ENCODE results near the gene PDCD1.
"Not testable (repeated sequence)": the region's sequence is repeated elsewhere in the genome, so short reads cannot be mapped to it uniquely, and the experiment has no call there.

The PDCD1 gene

DNA sequence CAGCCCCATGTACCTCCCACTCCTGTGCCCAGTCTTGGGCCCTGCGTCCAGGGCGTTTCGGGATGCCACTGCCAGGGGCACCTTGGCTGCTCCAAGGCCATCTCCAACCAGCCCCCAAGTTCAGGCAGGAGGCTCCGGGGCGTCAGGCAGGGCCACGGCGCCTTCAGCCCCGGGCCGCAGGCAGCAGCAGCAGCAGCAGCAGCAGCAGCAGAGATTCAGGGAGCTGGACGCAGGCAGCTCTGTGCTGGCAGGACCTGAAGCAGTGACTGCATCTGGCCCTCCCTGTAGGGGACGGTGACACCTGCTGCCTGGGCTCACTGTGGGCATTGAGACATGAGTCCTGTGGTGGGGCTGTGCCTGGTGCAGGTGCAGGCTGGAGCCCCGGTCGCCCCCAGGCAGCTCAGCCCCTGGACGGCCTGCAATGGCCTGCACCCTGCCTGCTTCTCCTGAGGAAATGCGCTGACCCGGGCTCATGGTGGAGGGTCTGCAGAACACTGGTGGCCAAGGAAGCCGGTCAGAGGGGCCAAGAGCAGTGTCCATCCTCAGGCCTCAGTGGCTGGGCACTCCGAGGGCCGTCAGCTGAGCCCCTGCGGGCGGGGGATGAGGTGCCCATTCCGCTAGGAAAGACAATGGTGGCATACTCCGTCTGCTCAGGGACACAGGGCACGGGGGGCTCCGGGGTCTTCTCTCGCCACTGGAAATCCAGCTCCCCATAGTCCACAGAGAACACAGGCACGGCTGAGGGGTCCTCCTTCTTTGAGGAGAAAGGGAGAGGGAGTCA, 8.0 kb downstream of the PDCD1 start:
- no peak for DNase-seq

DNA sequence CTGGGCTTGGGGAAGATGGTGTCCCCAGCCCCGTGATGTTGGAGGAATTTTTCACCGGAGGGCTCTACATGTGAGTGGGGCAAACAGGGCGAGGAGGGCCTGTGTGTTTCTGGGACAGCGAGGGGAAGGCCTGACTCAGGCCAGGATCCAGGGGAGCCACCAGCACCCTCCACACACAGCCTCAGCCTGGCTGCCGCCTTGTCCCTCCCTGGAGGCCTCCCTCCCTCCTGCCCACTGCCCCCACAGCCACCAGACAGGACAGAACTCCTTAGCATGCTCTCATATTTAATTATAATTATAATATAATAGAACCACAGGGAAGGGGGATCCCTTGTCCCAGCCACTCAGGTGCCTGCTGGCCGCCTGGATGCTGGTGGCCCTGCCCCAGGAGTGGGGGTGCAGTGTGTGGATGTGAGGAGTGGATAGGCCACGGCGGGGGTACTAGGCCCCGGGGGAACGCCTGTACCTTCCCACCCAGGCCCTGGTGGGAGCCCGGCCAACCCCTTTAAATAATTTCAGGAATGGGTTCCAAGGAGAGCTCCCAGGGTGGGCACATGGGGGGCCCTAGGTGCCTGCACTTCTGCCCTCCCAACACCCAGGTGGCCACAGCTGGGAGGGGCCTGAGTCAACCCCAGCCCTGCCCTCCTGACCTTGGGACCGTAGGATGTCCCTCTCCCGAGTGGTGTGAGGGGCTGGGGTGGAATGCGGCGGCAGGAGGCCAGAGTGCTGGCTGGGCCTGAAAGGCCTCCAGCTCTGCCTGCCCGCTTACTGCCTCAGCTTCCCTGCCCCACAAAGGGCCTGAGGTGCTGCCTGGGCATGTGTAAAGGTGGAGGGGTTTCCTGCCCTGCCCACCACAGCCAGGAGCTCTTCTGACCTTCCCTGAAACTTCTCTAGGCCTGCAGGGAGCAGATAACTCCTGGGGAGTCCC, 8.8 kb downstream of the PDCD1 start:
- no peak for DNase-seq

DNA sequence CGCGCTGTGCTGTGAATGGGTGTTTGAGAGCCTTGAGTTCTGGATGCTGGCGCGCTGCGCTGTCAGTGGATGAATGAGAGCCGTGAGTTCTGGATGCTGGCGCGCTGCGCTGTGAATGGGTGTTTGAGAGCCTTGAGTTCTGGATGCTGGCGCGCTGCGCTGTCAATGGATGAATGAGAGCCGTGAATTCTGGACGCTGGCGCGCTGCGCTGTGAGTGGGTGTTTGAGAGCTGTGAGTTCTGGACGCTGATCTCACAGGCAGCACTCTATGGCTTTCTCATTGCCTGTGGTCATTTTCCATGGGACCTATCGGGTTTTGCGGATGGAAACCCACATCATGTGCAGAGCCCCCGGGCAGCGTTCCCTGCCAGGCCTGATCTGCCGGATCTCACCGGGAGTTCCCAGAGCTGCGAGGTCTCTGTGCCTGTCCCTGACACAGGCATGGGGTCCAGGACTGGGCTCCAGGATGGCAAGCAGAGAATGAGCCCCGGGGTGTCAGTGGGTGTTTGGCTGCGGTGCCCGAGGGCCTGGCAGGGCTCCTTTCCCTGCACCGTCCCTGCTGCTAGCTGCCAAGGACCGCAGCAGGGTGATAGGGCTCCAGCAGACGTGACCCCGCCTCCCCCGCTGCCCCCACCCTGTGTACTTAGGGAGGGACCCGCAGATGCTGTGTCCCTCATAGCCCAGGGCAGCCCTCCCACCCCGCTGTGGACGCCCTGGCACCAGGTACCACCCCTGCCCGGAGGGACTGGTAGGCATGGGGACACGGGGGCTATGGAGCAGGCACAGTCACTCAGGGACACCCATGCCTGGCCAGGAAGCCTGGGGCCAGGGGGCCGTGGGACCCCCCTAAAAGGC, 9.7 kb downstream of the PDCD1 start:
- no peak for DNase-seq

DNA sequence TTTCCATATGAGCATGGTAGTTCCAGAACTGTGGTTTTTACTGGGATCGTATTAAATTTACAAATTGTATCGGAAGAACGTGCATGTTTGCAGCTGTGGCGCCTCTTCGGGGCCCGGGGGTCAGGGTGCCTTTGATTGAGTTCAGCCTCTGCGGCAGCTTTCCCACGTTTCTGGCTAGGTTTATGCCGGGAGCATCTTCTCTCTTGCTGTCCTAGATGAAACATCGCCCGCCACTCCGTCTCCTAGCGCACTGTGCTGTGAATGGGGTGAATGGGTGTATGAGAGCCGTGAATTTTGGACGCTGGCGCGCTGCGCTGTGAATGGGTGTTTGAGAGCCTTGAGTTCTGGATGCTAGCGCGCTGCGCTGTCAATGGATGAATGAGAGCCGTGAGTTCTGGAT, 12.3 kb downstream of the PDCD1 start:
- DNase-seq: no peak

DNA sequence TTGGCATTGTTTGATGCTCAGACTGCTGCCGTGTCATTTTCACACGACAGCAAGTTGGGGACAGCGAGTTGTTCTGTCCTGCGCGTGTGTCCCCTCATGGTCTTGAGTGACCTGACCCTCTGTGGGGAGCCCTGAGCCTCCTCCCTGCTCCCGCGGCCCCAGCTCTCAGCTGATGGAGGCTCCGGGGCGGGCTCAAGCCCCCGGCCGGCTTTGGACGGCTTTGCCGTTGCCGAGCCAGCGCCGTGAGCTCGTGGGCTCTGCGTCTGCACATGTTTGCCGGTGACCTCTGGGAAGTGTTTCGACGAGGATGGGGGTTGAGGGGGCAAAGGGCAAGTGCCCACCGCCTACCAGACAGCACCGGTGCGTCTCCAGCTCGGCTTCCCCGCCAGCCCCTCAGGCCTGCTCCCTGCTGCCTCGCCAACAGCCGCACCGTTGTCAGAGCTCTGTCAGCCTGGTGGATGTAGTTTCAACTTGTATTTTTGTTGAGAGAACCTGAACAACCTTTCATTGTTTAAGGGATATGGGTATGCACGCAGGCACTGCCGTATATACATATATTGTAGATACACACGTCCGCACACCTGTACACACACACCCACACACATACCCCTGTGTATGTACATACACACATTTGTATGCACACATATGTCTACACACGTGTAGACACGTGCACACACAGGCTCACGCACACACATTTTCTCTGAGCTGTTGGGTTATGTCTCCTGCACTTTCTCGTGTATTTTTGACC, 13.7 kb downstream of the PDCD1 start:
- DNase-seq: no peak

DNA sequence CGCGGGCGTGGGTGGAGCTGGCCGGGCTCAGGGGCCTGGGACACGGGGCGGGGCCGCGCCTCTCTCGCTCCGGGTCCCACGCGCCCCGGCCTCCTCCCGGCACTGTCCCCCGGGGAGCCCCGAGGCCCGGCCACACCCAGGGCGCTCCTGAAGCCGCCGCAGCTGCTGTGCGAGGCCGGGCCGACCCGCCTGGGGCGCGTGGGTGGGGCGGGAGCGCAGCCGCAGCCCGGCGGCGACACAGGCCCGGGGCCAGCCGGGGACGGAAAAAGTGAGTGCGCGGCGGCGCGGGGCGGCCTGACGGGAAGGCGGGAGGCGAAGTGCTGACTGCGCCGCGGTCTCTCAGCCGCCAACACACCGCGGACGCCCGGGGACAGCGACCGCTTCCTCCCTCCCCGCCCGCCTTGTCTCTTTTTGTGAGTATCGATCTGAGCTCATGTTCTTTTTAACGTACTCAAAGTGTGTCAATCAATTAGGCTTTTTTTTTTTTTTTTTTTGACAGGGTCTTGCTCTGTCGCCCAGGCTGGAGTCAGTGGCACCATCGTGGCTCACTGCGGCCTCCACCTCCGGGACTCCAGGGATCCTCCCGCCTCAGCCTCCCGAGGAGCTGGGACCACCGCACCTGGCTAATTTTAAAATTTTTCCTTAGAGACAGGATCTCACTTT, 14.5 kb downstream of the PDCD1 start:
- peak; percentile 41 to 84 (median 67) for DNase-seq

DNA sequence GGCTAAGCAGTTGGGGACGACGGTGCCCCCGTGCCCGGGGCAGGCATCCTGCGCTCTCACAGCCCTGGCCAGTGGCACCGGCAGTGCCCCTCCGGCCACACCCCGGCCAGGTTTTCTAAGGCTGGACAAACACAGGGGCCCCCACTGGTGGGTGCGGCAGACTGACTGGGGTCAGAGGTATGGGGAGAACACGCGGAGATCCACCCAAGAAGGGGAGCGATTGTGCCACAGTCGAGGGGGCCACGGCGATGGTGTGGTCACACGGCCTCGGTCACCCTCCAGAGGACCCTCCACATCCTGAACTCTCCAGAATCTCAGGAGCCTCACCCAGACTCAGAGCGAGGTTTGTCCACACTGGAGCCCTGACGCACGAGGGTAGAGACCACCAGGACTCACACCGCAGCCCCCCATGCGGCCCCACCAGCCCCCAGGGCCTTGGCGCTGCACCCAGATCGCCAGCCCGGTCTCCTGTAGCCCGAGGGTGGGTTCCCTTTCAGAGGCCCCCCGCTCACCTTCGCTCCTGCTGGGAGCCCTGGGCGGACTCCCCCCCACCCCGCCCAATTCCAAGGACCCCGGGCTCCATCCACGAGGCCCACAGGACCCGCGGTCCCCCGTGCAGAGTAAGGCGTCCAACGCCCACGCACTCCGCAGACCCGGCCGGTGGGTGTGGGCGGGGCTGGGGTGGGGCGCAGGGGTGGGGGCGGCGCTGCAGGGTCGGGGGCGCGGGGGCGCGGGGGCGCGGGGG, 15.2 kb downstream of the PDCD1 start:
- no peak for DNase-seq

DNA sequence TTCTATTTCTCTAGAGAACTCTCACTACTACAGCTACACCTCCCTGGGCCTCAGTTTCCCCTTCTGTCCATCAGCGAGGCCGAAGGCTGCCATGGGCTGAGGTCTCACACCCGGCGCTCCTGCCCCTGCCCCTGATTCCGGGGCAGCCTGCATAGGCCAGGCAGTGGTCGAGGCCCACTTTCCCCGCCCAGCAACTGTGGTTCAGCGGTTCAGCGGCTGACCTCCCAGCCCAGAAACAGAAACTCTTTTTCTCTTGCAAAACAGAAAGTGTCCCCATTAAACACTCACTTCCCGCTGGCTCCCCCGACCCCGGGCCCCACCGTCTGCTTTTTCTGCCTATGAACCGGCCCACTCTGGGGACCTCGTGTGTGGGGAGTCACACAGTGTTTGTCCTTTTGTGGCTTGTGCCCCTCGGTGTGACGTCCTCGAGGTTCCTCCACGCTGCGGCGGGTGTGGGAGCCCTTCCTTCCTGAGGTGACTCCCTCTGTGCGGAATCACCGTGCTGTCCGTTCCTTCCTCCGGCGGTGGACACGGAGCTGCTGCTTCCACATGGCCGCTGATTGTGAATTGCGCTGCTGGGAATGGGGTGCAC, 16.0 kb downstream of the PDCD1 start:
- peak in 2 of 5 experiments; percentile 25 to 83 for DNase-seq

DNA sequence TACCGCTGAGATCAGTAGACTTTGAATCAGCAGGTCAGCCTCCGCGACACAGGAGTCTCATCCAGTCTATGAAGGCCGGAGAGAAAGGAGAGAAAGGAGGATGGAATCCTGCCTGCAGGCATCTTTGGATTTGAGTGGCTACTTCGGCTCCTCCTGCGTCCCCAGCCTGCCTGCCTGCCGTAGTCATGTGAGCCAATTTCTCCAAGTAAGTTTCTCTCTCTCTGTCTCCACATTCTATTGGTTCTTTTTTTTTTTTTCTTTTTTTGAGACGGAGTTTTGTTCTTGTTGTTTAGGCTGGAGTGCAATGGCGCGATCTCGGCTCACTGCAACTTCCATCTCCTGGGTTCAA, 16.7 kb downstream of the PDCD1 start:
- DNase-seq: no peak

DNA sequence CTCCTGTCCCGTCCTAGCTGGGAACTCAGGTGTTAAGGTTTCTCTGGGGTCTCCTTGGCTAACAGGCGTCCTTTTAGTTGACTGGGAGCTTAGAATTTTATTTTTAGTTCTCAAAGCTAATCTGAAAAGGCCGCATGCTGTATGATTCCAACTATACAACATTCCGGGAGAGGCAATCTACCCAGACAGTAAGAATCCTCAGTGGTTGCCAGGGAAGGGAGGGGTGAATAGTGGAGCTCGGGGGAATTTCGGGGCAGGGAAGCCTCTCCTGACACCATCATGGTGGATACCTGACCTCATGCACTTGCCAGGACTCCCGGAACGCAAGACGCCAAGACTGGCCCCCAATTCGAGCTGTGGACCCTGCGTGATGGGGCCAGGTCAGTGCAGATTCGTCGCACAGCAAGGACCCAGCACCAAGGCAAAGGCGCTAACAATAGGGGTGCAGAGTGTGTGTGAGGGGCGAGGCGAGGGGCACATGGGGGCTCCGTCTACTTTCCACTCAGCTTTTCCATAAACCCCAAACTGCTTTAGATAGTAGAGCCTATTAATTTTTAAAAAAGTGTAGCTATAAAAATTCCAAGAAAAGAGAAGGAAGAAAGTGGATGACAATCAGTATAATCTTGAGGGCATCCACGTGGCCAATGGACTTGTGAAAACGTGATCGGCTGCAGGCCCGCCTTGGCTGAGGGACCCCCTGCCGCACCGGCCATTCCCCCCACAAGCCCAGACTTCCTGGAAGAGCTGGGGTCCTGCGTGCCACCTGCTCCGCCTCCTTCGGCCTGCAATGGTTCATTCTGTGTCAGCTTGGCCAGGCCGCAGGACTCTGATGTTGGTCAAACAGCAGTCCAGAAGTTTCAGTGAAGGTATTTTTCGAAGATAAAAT, 17.3 kb downstream of the PDCD1 start:
- DNase-seq: no peak

DNA sequence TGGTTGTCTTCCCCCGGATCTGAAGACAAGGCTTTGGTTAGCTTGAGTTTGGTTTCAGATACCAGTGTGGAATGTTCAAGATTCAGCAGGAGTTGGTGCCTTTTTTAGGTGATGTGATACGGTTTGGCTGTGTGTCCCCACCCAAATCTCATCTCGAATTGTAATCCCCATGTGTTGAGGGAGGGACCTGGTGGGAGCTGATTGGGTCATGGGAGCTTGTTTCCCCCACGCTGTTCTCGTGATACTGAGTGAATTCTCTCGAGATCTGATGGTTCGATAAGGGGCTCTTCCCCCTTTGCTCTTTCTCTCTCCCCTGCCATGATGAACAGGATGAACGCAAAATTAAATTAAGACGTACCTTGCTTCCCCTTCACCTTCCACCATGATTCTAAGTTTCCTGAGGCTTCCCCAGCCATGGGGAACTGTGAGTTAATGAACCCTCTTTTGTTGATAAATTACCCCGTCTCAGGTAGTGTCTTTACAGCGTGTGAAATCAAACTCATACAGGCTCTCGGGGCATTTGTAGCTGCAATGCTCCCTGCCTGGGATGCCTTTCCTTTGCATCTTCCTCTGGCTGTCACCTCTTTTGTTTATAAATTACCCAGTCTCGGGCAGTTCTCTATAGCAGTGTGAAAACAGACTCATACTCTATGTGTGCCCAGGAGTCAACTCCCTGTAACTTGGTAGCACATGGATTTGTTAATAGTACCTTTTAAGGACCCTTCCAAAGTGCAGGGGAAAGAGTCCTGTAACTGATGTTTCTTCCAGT, 21.3 kb downstream of the PDCD1 start:
- DNase-seq: no peak

DNA sequence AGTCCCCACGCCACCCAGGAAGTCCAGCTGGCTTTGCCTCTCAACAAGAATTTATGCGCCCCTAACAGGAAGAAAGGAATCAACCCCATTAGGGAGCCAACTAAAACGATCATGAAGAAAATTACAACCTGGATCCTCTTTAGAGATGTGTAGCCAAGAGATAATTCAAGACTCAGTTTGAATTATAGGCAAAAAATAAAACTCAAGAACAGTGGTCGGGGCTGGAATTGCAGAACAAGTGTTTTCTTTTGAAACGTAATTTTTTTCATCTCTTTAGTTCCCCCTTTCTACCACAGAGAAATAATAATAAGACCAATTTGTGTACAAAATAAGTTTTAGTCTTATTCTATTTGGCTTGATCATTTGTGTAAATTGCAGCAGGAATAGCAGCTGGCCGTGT, 22.4 kb downstream of the PDCD1 start:
- DNase-seq: no peak

DNA sequence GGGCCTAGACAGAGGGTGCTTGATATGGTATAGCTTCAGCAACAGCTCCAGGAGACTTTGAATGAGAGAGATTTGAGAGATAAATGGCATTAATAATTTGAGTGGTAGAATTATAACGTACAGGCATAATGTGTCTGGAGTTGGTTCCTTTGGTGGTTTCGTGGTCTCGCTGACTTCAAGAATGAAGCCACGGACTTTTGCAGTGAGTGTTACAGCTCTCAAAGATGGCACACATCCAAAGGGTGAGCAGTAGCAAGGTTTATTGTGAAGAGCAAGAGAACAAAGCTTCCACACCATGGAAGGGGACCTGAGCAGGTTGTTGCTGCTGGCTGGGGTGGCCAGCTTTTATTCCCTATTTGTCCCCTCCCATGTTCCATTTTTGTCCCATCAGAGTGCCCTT, 23.1 kb downstream of the PDCD1 start:
- DNase-seq: peak in 1 of 5 experiments; percentile 42

DNA sequence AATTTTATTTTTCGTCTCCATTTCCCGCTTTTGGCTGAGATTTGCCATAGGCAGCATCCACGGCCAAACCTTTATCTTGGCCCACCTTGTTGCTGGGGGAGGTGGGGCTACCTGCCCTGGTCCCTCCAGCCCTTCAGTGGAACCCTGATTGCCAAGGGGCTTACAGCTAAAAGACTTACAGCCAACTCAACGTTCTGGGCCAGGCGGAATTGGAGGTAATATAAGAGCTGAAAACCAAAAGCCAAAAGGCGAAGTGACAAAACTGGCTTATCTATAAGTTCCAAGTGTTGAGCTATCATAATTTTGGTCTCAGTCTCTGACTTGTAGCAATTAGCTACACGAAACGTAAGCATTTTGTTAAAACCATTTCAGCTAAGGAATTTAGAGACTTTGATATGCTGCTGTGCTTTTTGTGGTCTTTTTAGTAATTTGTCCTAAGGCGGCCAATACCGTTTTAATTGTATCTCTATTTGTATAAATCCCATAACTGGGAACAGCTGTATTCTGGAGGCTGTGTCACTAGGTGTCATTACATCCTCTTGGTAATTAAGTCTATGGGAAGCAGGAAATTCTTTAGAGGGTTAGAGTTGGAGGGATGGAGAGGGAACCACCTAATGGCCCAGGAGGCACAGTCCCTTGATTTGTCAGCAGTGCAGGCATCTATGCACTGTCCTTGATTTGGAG, 24.0 kb downstream of the PDCD1 start:
- DNase-seq: no peak

DNA sequence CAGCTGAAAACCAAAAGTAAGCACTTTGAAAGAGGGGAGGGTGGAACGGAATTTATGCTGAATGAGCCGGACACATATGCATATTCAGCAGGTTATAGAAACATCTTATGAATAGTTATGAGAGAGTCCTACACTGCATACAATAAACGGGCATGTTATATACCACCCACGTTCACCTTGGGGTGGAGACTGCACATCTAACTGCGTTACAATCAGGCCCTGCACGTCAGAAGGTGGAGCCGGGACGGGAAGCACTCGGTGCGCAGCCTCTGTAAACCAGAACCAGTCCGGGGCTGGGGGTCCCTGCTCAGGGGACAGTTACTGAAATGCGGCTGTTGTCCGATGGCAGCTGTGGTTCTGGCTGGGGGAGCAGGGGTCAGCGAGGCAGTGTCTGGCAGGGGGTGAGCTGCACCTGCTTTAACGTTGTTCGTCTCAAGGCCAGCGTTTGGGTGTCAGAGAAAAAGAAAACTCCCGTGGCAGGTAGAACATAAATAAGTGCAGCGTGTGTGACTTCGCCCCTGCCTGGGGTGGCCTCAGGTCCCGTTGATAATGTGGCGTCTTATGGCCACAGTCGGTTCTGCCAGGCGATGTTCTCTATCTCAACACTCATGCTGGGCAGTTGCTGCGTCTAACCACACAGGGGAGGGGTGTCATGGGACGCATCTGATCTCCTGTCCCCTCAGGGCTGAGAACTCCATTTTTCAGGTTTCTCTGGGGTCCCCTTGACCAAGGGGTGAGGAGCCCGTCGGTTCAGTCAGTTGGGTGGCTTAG, 24.8 kb downstream of the PDCD1 start:
- not testable (repeated sequence) for DNase-seq

DNA sequence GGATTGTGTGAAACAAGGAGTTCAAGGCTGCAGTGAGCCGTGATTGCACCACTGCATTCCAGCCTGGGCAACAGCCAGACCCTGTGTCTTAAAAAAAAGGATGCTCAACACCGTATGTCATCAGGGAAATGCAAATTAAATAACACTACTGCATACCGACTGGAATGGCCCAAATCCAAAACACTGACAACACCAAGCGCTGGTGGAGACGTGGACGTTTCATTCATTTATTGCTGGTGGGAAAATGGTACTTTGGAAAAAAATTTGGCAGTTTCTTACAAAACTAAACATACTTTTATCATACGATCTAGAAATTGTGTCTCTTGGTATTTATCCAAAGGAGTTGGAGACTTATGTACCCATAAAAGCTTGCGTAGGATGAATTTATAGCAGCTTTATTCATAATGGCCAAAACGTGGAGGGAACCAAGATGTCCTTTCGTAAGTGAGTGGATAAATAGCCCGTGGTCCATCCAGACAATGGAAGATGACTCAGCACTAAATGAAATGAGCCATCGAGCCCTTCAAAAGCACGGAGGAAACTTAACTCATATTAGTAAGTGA, 25.5 kb downstream of the PDCD1 start:
- DNase-seq: no peak

DNA sequence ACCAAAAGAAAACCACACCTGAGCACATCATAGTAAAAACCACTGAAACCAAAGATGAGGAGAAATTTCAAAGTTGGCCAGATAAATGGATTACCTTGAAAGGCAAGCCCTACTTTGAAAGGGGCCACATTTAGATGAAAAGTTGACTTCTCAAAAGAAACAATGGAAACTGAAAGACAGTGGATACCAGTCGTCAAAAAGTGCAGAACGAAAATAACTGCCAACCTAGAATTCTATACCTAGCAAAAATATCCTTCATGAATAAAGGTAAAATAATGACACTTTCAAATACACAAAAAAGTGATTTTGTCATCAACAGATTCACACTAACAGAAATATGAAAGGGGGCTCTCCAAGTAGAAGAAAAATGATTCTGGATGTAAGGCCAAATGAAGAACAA, 31.3 kb downstream of the PDCD1 start:
- DNase-seq: no peak
